ENCODE data around the gene RAB8A. TPM values are rescaled to one million over a fixed set of nuclear protein-coding genes. Genes with fewer than 3 reads are reported as not detected.
A peak's percentile ranks its signal among the peaks of the same experiment; 100 is the strongest.
"Not testable (repeated sequence)": the region's sequence is repeated elsewhere in the genome, so short reads cannot be mapped to it uniquely, and the experiment has no call there.

RAB8A gene
- polyA plus RNA-seq, 10 donors: 32.4 to 53.3 (median 35.4) TPM

GRCh38 chr19:16076958-16077611 lies 34.6 kb upstream of the RAB8A start:
- peak in 2 of 3 donors; percentile 53 to 76 for DNase-seq

- DNase-seq: peak in 2 of 3 donors; percentile 84 to 92
These were observed 33.5 kb upstream of the RAB8A start for GRCh38 chr19:16077984-16078758.

GRCh38 chr19:16078759-16079707 lies 32.7 kb upstream of the RAB8A start:
- peak; percentile 94 to 97 (median 96) for DNase-seq

- no peak for DNase-seq
These were observed 27.5 kb upstream of the RAB8A start for GRCh38 chr19:16084067-16084685.

GRCh38 chr19:16085115-16085514 lies 26.6 kb upstream of the RAB8A start:
- DNase-seq: no peak

- DNase-seq: not testable (repeated sequence)
These were observed 24.3 kb upstream of the RAB8A start for GRCh38 chr19:16087404-16087803.

GRCh38 chr19:16087940-16088339 lies 23.7 kb upstream of the RAB8A start:
- no peak for DNase-seq

- no peak for DNase-seq
These were observed 23.2 kb upstream of the RAB8A start for GRCh38 chr19:16088351-16089009.

GRCh38 chr19:16089010-16089846 lies 22.5 kb upstream of the RAB8A start:
- DNase-seq: no peak

GRCh38 chr19:16091546-16092475 lies 19.9 kb upstream of the RAB8A start:
- no peak for DNase-seq

GRCh38 chr19:16094360-16095070 lies 17.2 kb upstream of the RAB8A start:
- DNase-seq: no peak

- DNase-seq: no peak
These were observed 16.6 kb upstream of the RAB8A start for GRCh38 chr19:16095071-16095571.

- DNase-seq: peak in 1 of 3 donors; percentile 20
These were observed 15.3 kb upstream of the RAB8A start for GRCh38 chr19:16096280-16096855.

- no peak for DNase-seq
These were observed 13.3 kb upstream of the RAB8A start for GRCh38 chr19:16098416-16098768.

GRCh38 chr19:16098821-16099220 lies 12.9 kb upstream of the RAB8A start:
- no peak for DNase-seq

- DNase-seq: not testable (repeated sequence)
These were observed 12.2 kb upstream of the RAB8A start for GRCh38 chr19:16099314-16099965.

- no peak for DNase-seq
These were observed 11.2 kb upstream of the RAB8A start for GRCh38 chr19:16100524-16100923.
